Osteoblast (primary cell): ENCODE results near the gene TAF11L2. TPM values are rescaled to one million over a fixed set of nuclear protein-coding genes. Genes with fewer than 3 reads are reported as not detected.
"Not testable (repeated sequence)": the region's sequence is repeated elsewhere in the genome, so short reads cannot be mapped to it uniquely, and the experiment has no call there.

ENCODE experiments used
- DNase-seq: peaks from one replicate; pipeline ENCODE4 v3.0.0; 2011; ENCODE audit warnings: low spot score, mixed read lengths; ENCODE audit not compliant: insufficient read length; ENCODE audit errors: missing footprints
- H2AFZ ChIP-seq: 2 replicates; pipeline ENCODE4 v1.6.0; 2011; ENCODE audit warnings: mild to moderate bottlenecking, low read length
- H3K27ac ChIP-seq: 2 replicates; pipeline ENCODE4 v1.5.1; 2011; ENCODE audit warnings: mild to moderate bottlenecking, low read depth, low read length, moderate library complexity
- H3K27me3 ChIP-seq: 2 replicates; pipeline ENCODE4 v1.6.0; 2012; ENCODE audit warnings: mild to moderate bottlenecking, control low read depth, inconsistent platforms, low read length, moderate library complexity; ENCODE audit not compliant: insufficient read depth
- H3K36me3 ChIP-seq: 2 replicates; pipeline ENCODE4 v1.5.1; 2011; ENCODE audit warnings: mild to moderate bottlenecking, low read length, control low read depth, moderate library complexity; ENCODE audit not compliant: insufficient read depth
- H3K4me1 ChIP-seq: 2 replicates; pipeline ENCODE4 v1.5.1; 2011; ENCODE audit warnings: mild to moderate bottlenecking, low read length, control low read depth, moderate library complexity; ENCODE audit not compliant: insufficient read depth
- H3K4me2 ChIP-seq: 2 replicates; pipeline ENCODE4 v1.6.0; 2011; ENCODE audit warnings: mild to moderate bottlenecking, low read length; ENCODE audit not compliant: insufficient read depth
- H3K4me3 ChIP-seq: fragments of 200-600 bp; sonication (generic); 3 replicates; pipeline ENCODE4 v1.5.1; 2012; ENCODE audit warnings: mild to moderate bottlenecking, low read length, inconsistent platforms; ENCODE audit not compliant: insufficient read depth
- H3K79me2 ChIP-seq: 2 replicates; pipeline ENCODE4 v1.6.0; 2012; ENCODE audit warnings: mild to moderate bottlenecking, low read length, control low read depth, inconsistent platforms; ENCODE audit not compliant: insufficient read depth
- H3K9me3 ChIP-seq: 2 replicates; pipeline ENCODE4 v1.5.1; 2011; ENCODE audit warnings: low read depth, low read length, control low read depth
- H4K20me1 ChIP-seq: 2 replicates; pipeline ENCODE4 v1.6.0; 2012; ENCODE audit warnings: mild to moderate bottlenecking, low read length, control low read depth; ENCODE audit not compliant: insufficient read depth
- total RNA-seq: library from RNA; depleted of rRNA; stranded (reverse); fragments of >200 nt; gene quantifications from 2 replicates; pipeline ENCODE4 v1.2.3, GENCODE V29; 2012
- TF ChIP-seq, protein P1 (sequence below): IDR thresholded peaks from 2 replicates; pipeline ENCODE4 v1.5.1; 2011; ENCODE audit warnings: mild to moderate bottlenecking, low read depth, low read length, moderate library complexity; ENCODE audit errors: extremely low read depth

The TAF11L2 gene
- total RNA-seq, 1 donor = not detected

GRCh38 chr5:17477573-17478265, 20.3 kb upstream of the TAF11L2 start:
- Histone ChIP-seq H3K36me3 (no peaks in the 10 kb centered on the region), H3K4me2 (no peak overlapping the region), H3K79me2 (no peaks in the 10 kb centered on the region), H3K27ac (no peak overlapping the region), H3K27me3 (no peaks in the 10 kb centered on the region), H3K4me3 (no peak overlapping the region), H4K20me1 (no peaks in the 10 kb centered on the region), H3K4me1 (no peaks in the 10 kb centered on the region), H2AFZ (no peak overlapping the region), H3K9me3 (no peaks in the 10 kb centered on the region)
- TF ChIP-seq, protein P1, sequence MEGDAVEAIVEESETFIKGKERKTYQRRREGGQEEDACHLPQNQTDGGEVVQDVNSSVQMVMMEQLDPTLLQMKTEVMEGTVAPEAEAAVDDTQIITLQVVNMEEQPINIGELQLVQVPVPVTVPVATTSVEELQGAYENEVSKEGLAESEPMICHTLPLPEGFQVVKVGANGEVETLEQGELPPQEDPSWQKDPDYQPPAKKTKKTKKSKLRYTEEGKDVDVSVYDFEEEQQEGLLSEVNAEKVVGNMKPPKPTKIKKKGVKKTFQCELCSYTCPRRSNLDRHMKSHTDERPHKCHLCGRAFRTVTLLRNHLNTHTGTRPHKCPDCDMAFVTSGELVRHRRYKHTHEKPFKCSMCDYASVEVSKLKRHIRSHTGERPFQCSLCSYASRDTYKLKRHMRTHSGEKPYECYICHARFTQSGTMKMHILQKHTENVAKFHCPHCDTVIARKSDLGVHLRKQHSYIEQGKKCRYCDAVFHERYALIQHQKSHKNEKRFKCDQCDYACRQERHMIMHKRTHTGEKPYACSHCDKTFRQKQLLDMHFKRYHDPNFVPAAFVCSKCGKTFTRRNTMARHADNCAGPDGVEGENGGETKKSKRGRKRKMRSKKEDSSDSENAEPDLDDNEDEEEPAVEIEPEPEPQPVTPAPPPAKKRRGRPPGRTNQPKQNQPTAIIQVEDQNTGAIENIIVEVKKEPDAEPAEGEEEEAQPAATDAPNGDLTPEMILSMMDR = no peak
- DNase-seq = no peak

GRCh38 chr5:17481378-17481777, 16.7 kb upstream of the TAF11L2 start:
- no peaks in the 10 kb centered on the region for H3K9me3 ChIP-seq
- H3K36me3 ChIP-seq = no peaks in the 10 kb centered on the region
- H3K4me3 ChIP-seq = no peak overlapping the region
- TF ChIP-seq, protein P1 = no peak
- H3K27ac ChIP-seq = no peak overlapping the region
- H3K4me2 ChIP-seq = no peak overlapping the region
- no peak overlapping the region for H2AFZ ChIP-seq
- DNase-seq = no peak
- H3K79me2 ChIP-seq = no peaks in the 10 kb centered on the region
- H3K4me1 ChIP-seq = no peaks in the 10 kb centered on the region
- no peaks in the 10 kb centered on the region for H4K20me1 ChIP-seq
- no peaks in the 10 kb centered on the region for H3K27me3 ChIP-seq

- Histone ChIP-seq H3K36me3 (no peaks in the 10 kb centered on the region), H3K4me1 (no peaks in the 10 kb centered on the region), H4K20me1 (no peaks in the 10 kb centered on the region), H3K4me3 (no peak overlapping the region), H2AFZ (no peak overlapping the region), H3K27me3 (no peaks in the 10 kb centered on the region), H3K9me3 (no peaks in the 10 kb centered on the region), H3K79me2 (no peaks in the 10 kb centered on the region), H3K27ac (no peak overlapping the region), H3K4me2 (no peak overlapping the region)
- DNase-seq = no peak
- TF ChIP-seq, protein P1 = no peak
These were observed 15.2 kb upstream of the TAF11L2 start for GRCh38 chr5:17482790-17483189.

DNA sequence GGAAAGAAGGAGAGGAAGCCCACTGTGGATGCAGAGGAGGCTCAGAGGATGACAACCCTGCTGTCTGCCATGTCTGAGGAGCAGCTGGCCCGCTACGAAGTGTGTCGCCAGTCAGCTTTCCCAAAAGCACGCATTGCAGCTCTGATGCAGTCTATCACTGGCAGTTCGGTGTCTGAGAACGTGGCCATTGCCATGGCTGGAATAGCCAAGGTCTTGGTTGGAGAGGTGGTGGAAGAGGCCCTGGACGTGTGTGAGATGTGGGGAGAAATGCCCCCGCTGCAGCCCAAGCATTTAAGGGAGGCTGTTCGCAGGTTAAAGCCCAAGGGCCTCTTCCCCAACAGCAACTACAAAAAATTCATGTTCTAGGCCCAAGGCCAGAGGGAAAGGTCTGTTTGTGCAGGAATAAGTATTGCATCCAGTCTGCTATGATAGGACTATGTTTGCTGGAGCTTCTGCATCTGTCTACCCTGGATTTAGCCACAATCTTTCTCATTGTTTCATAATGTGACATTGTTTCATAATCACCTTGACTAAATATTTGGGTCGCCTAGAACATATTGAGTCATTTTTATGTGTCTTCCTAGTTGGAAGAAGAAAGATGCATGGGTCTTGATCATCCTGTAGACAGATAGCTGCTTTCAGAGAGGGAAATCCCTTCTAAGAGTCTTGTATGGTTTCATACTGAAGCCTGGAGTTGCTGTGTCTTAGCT, 11.4 kb upstream of the TAF11L2 start:
- not testable (repeated sequence) for H3K9me3 ChIP-seq, H3K4me2 ChIP-seq, H2AFZ ChIP-seq, H4K20me1 ChIP-seq, H3K4me3 ChIP-seq, H3K27me3 ChIP-seq, DNase-seq, H3K36me3 ChIP-seq, H3K4me1 ChIP-seq, H3K27ac ChIP-seq, H3K79me2 ChIP-seq
